GM21825 (cell line): ENCODE measurements around the gene AGPAT1.

Experiments
- ATAC-seq: cut with Tn5 transposase; IDR thresholded peaks from one replicate; pipeline ENCODE4 v1.9.1; 2021; ENCODE audit warnings: mild to moderate bottlenecking, moderate library complexity; ENCODE audit not compliant: unreplicated experiment

Gene AGPAT1

DNA sequence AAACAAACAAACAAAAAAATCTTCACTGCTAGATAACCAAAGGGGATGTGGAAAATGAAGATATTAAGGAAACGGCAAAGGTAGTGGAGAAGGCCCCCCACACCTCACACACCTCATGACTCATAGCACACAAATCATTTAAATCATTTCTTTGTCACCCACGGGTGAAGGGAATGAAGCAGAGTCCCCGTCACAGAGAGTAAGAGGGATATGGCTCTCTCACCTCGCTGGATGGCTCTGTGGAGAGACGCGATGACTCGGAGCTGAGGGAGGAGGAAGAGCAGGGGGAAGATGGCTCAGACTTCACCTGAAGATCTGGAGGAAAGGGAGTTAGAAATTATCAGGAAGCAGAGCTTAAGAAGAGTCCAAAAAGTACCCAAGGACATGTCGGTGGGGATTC, 49.0 kb downstream of the AGPAT1 start:
- no peak for ATAC-seq

DNA sequence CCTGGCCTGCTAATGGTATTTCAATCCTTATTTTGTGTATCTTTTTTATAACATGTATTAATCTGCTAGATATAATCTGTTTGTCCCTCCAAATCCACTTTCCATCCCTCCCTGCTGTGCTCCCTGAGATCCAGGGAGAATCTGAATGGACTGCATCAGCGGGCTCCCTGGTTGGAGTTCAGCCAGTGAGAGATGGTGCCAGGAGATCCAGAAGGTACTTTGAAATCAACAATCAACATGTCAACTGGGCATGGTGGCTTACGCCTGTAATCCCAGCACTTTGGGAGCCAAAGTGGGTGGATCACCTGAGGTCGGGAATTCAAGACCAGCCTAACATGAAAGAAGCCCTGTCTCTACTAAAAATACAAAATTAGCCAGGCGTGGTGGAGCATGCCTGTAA, 52.2 kb downstream of the AGPAT1 start:
- no peak for ATAC-seq

- ATAC-seq: no peak
Observed at GRCh38 chr6:32120573-32121059, 55.3 kb downstream of the AGPAT1 start.

- ATAC-seq: no peak
Observed at GRCh38 chr6:32118782-32119628, 56.9 kb downstream of the AGPAT1 start.
